Measurements from ENCODE around the gene SNX20. TPM values are rescaled to one million over a fixed set of nuclear protein-coding genes. Genes with fewer than 3 reads are reported as not detected.

SNX20 gene
- total and polyA plus RNA-seq, 2 donors from 2014 or later, result 0.67 to 6.2 TPM

- no peaks in the 10 kb centered on the region for H3K27me3 ChIP-seq (ENCODE audit: control insufficient read depth, insufficient read depth, low read length)
- H3K4me1 ChIP-seq (ENCODE audit: control insufficient read depth in 2 of 3, insufficient read depth in 2 of 3, low read depth in 1 of 3, low read length in 3 of 3), result peaks cover 0 to 2% (median 0%) of the 10 kb centered on the region in 3 donors
- no peak overlapping the region for H3K4me3 ChIP-seq (ENCODE audit: low read length in 3 of 3)
- no peak overlapping the region for H3K27ac ChIP-seq (ENCODE audit: low read depth in 2 of 2, low read length in 2 of 2)
- no peak for TF ChIP-seq CTCF (IDR thresholded peaks at IDR 0.05; ENCODE audit: borderline replicate concordance, extremely low read depth, insufficient read depth)
- intact Hi-C loops (cut with DNase I), result no loop called here
- no peaks in the 10 kb centered on the region for H3K36me3 ChIP-seq (ENCODE audit: control insufficient read depth in 2 of 3, insufficient read depth in 3 of 3, low read length in 3 of 3)
- no peak overlapping the region for H3K9ac ChIP-seq (ENCODE audit: low read length in 3 of 3)
- no peaks in the 10 kb centered on the region for H3K9me3 ChIP-seq (ENCODE audit: control insufficient read depth in 2 of 3, insufficient read depth in 1 of 3, low read length in 3 of 3)
- FAIRE-seq, result no peak
- DNase-seq, result no peak
Measured at GRCh38 chr16:50629334-50629733, 51.8 kb downstream of the SNX20 start.

GRCh38 chr16:50628156-50628802 lies 52.8 kb downstream of the SNX20 start:
- no peak overlapping the region for H3K9ac ChIP-seq (ENCODE audit: low read length in 3 of 3)
- intact Hi-C loops (cut with DNase I), result no loop called here
- H3K9me3 ChIP-seq (ENCODE audit: control insufficient read depth in 2 of 3, insufficient read depth in 1 of 3, low read length in 3 of 3), result no peaks in the 10 kb centered on the region
- TF ChIP-seq CTCF (IDR thresholded peaks at IDR 0.05; ENCODE audit: borderline replicate concordance, extremely low read depth, insufficient read depth), result no peak
- no peak overlapping the region for H3K27ac ChIP-seq (ENCODE audit: low read depth in 2 of 2, low read length in 2 of 2)
- no peaks in the 10 kb centered on the region for H3K27me3 ChIP-seq (ENCODE audit: control insufficient read depth, insufficient read depth, low read length)
- DNase-seq (no peak), FAIRE-seq (no peak)
- peaks cover 0 to 2% (median 0%) of the 10 kb centered on the region in 3 donors for H3K4me1 ChIP-seq (ENCODE audit: control insufficient read depth in 2 of 3, insufficient read depth in 2 of 3, low read depth in 1 of 3, low read length in 3 of 3)
- H3K4me3 ChIP-seq (ENCODE audit: low read length in 3 of 3), result no peak overlapping the region
- no peaks in the 10 kb centered on the region for H3K36me3 ChIP-seq (ENCODE audit: control insufficient read depth in 2 of 3, insufficient read depth in 3 of 3, low read length in 3 of 3)

GRCh38 chr16:50627419-50627818 lies 53.7 kb downstream of the SNX20 start:
- FAIRE-seq (no peak), DNase-seq (peak; percentile 39 to 78 (median 66))
- Histone ChIP-seq H3K9ac (ENCODE audit: low read length in 3 of 3) (no peak overlapping the region), H3K9me3 (ENCODE audit: control insufficient read depth in 2 of 3, insufficient read depth in 1 of 3, low read length in 3 of 3) (no peaks in the 10 kb centered on the region), H3K27me3 (ENCODE audit: control insufficient read depth, insufficient read depth, low read length) (no peaks in the 10 kb centered on the region), H3K36me3 (ENCODE audit: control insufficient read depth in 2 of 3, insufficient read depth in 3 of 3, low read length in 3 of 3) (no peaks in the 10 kb centered on the region), H3K4me1 (ENCODE audit: control insufficient read depth in 2 of 3, insufficient read depth in 2 of 3, low read depth in 1 of 3, low read length in 3 of 3) (peaks cover 0 to 2% (median 0%) of the 10 kb centered on the region in 3 donors), H3K27ac (ENCODE audit: low read depth in 2 of 2, low read length in 2 of 2) (no peak overlapping the region), H3K4me3 (ENCODE audit: low read length in 3 of 3) (no peak overlapping the region)
- intact Hi-C loops (cut with DNase I), result no loop called here
- no peak for TF ChIP-seq CTCF (IDR thresholded peaks at IDR 0.05; ENCODE audit: borderline replicate concordance, extremely low read depth, insufficient read depth)

GRCh38 chr16:50626868-50627267 lies 54.2 kb downstream of the SNX20 start:
- FAIRE-seq, result no peak
- TF ChIP-seq CTCF (IDR thresholded peaks at IDR 0.05; ENCODE audit: borderline replicate concordance, extremely low read depth, insufficient read depth), result no peak
- peaks cover 0 to 2% (median 0%) of the 10 kb centered on the region in 3 donors for H3K4me1 ChIP-seq (ENCODE audit: control insufficient read depth in 2 of 3, insufficient read depth in 2 of 3, low read depth in 1 of 3, low read length in 3 of 3)
- H3K36me3 ChIP-seq (ENCODE audit: control insufficient read depth in 2 of 3, insufficient read depth in 3 of 3, low read length in 3 of 3), result no peaks in the 10 kb centered on the region
- H3K9ac ChIP-seq (ENCODE audit: low read length in 3 of 3), result no peak overlapping the region
- intact Hi-C loops (cut with DNase I), result no loop called here
- H3K27me3 ChIP-seq (ENCODE audit: control insufficient read depth, insufficient read depth, low read length), result no peaks in the 10 kb centered on the region
- peak in 1 of 5 donors; percentile 0 for DNase-seq
- H3K27ac ChIP-seq (ENCODE audit: low read depth in 2 of 2, low read length in 2 of 2), result no peak overlapping the region
- no peak overlapping the region for H3K4me3 ChIP-seq (ENCODE audit: low read length in 3 of 3)
- no peaks in the 10 kb centered on the region for H3K9me3 ChIP-seq (ENCODE audit: control insufficient read depth in 2 of 3, insufficient read depth in 1 of 3, low read length in 3 of 3)
